Measurements from ENCODE around the gene EPM2A. TPM values are rescaled to one million over a fixed set of nuclear protein-coding genes. Genes with fewer than 3 reads are reported as not detected.

The EPM2A gene
- polyA plus RNA-seq, 1 donor from 2014 or later, result 15.4 TPM

DNA sequence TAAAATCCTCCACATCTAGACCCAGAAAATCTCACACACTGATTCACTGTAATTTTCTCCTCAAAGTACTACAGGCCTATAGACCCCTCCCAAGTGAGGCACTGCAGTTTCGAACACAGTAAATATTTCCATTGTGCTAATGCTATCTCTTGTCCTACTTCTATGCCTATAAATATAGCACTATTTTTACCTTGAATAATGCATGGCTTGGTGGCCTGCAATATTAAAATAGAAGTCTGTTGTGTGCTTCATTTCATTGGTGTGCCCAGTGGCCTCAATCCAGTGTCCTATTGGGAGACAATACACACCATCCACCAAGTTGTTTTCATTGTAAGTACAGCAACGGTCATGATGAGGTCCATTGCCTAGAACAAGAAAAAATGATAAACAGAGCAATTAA, 49.4 kb downstream of the EPM2A start:
- H4K20me1 ChIP-seq (ENCODE audit: insufficient read depth), result no peaks in the 10 kb centered on the region
- TF ChIP-seq, protein P1, sequence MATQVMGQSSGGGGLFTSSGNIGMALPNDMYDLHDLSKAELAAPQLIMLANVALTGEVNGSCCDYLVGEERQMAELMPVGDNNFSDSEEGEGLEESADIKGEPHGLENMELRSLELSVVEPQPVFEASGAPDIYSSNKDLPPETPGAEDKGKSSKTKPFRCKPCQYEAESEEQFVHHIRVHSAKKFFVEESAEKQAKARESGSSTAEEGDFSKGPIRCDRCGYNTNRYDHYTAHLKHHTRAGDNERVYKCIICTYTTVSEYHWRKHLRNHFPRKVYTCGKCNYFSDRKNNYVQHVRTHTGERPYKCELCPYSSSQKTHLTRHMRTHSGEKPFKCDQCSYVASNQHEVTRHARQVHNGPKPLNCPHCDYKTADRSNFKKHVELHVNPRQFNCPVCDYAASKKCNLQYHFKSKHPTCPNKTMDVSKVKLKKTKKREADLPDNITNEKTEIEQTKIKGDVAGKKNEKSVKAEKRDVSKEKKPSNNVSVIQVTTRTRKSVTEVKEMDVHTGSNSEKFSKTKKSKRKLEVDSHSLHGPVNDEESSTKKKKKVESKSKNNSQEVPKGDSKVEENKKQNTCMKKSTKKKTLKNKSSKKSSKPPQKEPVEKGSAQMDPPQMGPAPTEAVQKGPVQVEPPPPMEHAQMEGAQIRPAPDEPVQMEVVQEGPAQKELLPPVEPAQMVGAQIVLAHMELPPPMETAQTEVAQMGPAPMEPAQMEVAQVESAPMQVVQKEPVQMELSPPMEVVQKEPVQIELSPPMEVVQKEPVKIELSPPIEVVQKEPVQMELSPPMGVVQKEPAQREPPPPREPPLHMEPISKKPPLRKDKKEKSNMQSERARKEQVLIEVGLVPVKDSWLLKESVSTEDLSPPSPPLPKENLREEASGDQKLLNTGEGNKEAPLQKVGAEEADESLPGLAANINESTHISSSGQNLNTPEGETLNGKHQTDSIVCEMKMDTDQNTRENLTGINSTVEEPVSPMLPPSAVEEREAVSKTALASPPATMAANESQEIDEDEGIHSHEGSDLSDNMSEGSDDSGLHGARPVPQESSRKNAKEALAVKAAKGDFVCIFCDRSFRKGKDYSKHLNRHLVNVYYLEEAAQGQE (IDR thresholded peaks at IDR 0.05; ENCODE audit: borderline replicate concordance), result no peak

DNA sequence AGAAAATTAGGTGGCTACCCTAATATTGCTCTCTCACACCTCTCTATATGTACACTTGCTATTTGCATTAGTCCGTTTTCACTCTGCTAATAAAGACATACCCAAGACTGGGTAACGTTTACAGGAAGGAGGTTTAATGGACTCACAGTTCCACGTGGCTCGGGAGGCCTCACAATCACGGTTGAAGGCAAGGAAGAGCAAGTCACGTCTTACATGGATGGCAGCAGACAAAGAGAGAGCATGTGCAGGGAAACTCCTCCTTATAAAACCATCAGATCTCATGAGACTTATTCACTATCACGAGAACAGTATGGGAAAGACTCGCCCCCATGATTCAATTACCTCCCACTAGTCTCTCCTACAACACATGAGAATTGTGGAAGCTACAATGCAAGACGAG, 53.4 kb downstream of the EPM2A start:
- no peak overlapping the region for H2AFZ ChIP-seq (ENCODE audit: low read depth, low read length)
- peaks cover 4% of the 10 kb centered on the region for H3K9me3 ChIP-seq (ENCODE audit: low read length)
- H3K9ac ChIP-seq (ENCODE audit: low read length), result no peak overlapping the region
- no peaks in the 10 kb centered on the region for H3K36me3 ChIP-seq (ENCODE audit: insufficient read depth, low read length)
- H4K20me1 ChIP-seq (ENCODE audit: insufficient read depth), result no peaks in the 10 kb centered on the region
- H3K4me3 ChIP-seq (ENCODE audit: low read length), result no peak overlapping the region
- TF ChIP-seq, protein P1 (IDR thresholded peaks at IDR 0.05; ENCODE audit: borderline replicate concordance), result no peak
- TF ChIP-seq, protein P2, sequence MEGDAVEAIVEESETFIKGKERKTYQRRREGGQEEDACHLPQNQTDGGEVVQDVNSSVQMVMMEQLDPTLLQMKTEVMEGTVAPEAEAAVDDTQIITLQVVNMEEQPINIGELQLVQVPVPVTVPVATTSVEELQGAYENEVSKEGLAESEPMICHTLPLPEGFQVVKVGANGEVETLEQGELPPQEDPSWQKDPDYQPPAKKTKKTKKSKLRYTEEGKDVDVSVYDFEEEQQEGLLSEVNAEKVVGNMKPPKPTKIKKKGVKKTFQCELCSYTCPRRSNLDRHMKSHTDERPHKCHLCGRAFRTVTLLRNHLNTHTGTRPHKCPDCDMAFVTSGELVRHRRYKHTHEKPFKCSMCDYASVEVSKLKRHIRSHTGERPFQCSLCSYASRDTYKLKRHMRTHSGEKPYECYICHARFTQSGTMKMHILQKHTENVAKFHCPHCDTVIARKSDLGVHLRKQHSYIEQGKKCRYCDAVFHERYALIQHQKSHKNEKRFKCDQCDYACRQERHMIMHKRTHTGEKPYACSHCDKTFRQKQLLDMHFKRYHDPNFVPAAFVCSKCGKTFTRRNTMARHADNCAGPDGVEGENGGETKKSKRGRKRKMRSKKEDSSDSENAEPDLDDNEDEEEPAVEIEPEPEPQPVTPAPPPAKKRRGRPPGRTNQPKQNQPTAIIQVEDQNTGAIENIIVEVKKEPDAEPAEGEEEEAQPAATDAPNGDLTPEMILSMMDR (IDR thresholded peaks at IDR 0.05; ENCODE audit: poor library complexity, severe bottlenecking), result no peak
- TF ChIP-seq SMC3 (conservative IDR thresholded peaks at IDR 0.05; ENCODE audit: poor library complexity), result no peak
- TF ChIP-seq RAD21 (conservative IDR thresholded peaks at IDR 0.05), result no peak
- TF ChIP-seq POLR2AphosphoS5 (IDR thresholded peaks at IDR 0.05), result no peak
- no peak overlapping the region for H3K4me2 ChIP-seq (ENCODE audit: low read length)
- H3K27ac ChIP-seq (ENCODE audit: low read length), result no peak overlapping the region
- no peaks in the 10 kb centered on the region for H3F3A ChIP-seq (ENCODE audit: insufficient read depth, low read length, poor library complexity, severe bottlenecking)
- H3K9me2 ChIP-seq (ENCODE audit: insufficient read depth, low read length), result no peaks in the 10 kb centered on the region
- H3K27me3 ChIP-seq (ENCODE audit: insufficient read depth, low read depth, low read length), result no peaks in the 10 kb centered on the region
- H3K79me2 ChIP-seq (replicated peaks; ENCODE audit: insufficient read depth, low read length), result no peaks in the 10 kb centered on the region

More for the DNA sequence above, 49.4 kb downstream of the EPM2A start:
- no peak overlapping the region for H3K27ac ChIP-seq (ENCODE audit: low read length)
- H3K36me3 ChIP-seq (ENCODE audit: insufficient read depth, low read length), result no peaks in the 10 kb centered on the region
- no peak overlapping the region for H3K4me2 ChIP-seq (ENCODE audit: low read length)
- no peaks in the 10 kb centered on the region for H3K79me2 ChIP-seq (replicated peaks; ENCODE audit: insufficient read depth, low read length)
- no peak overlapping the region for H3K9ac ChIP-seq (ENCODE audit: low read length)
- H3K27me3 ChIP-seq (ENCODE audit: insufficient read depth, low read depth, low read length), result no peaks in the 10 kb centered on the region
- H3K9me3 ChIP-seq (ENCODE audit: low read length), result no peaks in the 10 kb centered on the region
- H3F3A ChIP-seq (ENCODE audit: insufficient read depth, low read length, poor library complexity, severe bottlenecking), result no peaks in the 10 kb centered on the region
- H2AFZ ChIP-seq (ENCODE audit: low read depth, low read length), result no peak overlapping the region
- H3K9me2 ChIP-seq (ENCODE audit: insufficient read depth, low read length), result no peaks in the 10 kb centered on the region
- H3K4me3 ChIP-seq (ENCODE audit: low read length), result no peak overlapping the region
